IMR-90 (cell line): ENCODE results near the gene C3orf70. TPM values are rescaled to one million over a fixed set of nuclear protein-coding genes. Genes with fewer than 3 reads are reported as not detected.
A peak's percentile ranks its signal among the peaks of the same experiment; 100 is the strongest.

Experiments
- ATAC-seq: fragments of 200-7000 bp; cut with Tn5 transposase; 2 replicates; pipeline ENCODE4 v1.9.1; 2020; ENCODE audit warnings: low read depth, mild to moderate bottlenecking, moderate library complexity
- BruUV-seq: library from RNA; stranded (reverse); fragments of 400-500 nt; replicated peaks from 2 replicates; lab custom pipeline; 2021; lab: Mats Ljungman, UMichigan
- CTCF ChIA-PET: fragments of 300-600 bp; formaldehyde crosslinking; extraction: SDS; loops from one replicate; lab custom pipeline; 2021; ENCODE audit warnings: antibody characterized with exemption; lab: Yijun Ruan, JAX
- POLR2A ChIA-PET: fragments of 300-600 bp; sonication (Branson Sonifier 250); formaldehyde crosslinking; loops from one replicate; lab custom pipeline; 2022; ENCODE audit warnings: antibody characterized with exemption; ENCODE audit not compliant: unreplicated experiment; lab: Charles Lee
- DNase-seq: peaks from one replicate; pipeline ENCODE4 v3.0.0; 2013
- H2AFZ ChIP-seq: replicated peaks from 2 replicates; pipeline ENCODE3; 2013; ENCODE audit warnings: low read length, mild to moderate bottlenecking; ENCODE audit not compliant: poor library complexity
- H2AK5ac ChIP-seq: 2 replicates; pipeline ENCODE4 v1.6.1; 2013; ENCODE audit warnings: low read depth, low read length, inconsistent platforms
- H2AK9ac ChIP-seq: replicated peaks from 2 replicates; pipeline ENCODE3; 2013; ENCODE audit warnings: mild to moderate bottlenecking, low read depth, low read length, moderate library complexity; ENCODE audit not compliant: poor library complexity
- H2BK120ac ChIP-seq: 2 replicates; pipeline ENCODE4 v1.6.1; 2013; ENCODE audit warnings: low read depth, low read length, inconsistent platforms
- H2BK15ac ChIP-seq: 3 replicates; pipeline ENCODE4 v1.6.1; 2013; ENCODE audit warnings: low read depth, low read length, inconsistent platforms
- H2BK20ac ChIP-seq: 2 replicates; pipeline ENCODE4 v1.6.1; 2013; ENCODE audit warnings: low read depth, mild to moderate bottlenecking, inconsistent platforms, low read length, moderate library complexity
- H2BK5ac ChIP-seq: 2 replicates; pipeline ENCODE4 v1.6.1; 2013; ENCODE audit warnings: mild to moderate bottlenecking, low read depth, low read length, inconsistent platforms; ENCODE audit not compliant: poor library complexity, severe bottlenecking
- H3K14ac ChIP-seq: replicated peaks from 2 replicates; pipeline ENCODE4 v1.6.1; 2013; ENCODE audit warnings: low read depth, low read length, inconsistent platforms
- H3K18ac ChIP-seq: 2 replicates; pipeline ENCODE4 v1.6.1; 2013; ENCODE audit warnings: low read depth, low read length, control low read depth
- H3K23ac ChIP-seq: 2 replicates; pipeline ENCODE4 v1.6.1; 2013; ENCODE audit warnings: low read depth, low read length, inconsistent platforms
- H3K27ac ChIP-seq: 2 replicates; pipeline ENCODE4 v1.5.1; 2013; ENCODE audit warnings: mild to moderate bottlenecking, control low read depth, low read length; ENCODE audit not compliant: insufficient read depth
- H3K27me3 ChIP-seq: 2 replicates; pipeline ENCODE4 v1.6.1; 2013; ENCODE audit warnings: low read length; ENCODE audit not compliant: control insufficient read depth, insufficient read depth
- H3K36me3 ChIP-seq: 2 replicates; pipeline ENCODE4 v1.6.1; 2013; ENCODE audit warnings: low read length, mixed read lengths; ENCODE audit not compliant: control insufficient read depth, insufficient read depth
- H3K4ac ChIP-seq: 2 replicates; pipeline ENCODE4 v1.6.1; 2013; ENCODE audit warnings: low read depth, low read length, inconsistent platforms
- H3K4me1 ChIP-seq: 2 replicates; pipeline ENCODE4 v1.6.1; 2013; ENCODE audit warnings: low read length, mixed read lengths; ENCODE audit not compliant: control insufficient read depth, insufficient read depth
- H3K4me2 ChIP-seq: 2 replicates; pipeline ENCODE4 v1.6.1; 2013; ENCODE audit warnings: low read depth, mild to moderate bottlenecking, control low read depth, low read length, moderate library complexity
- H3K4me3 ChIP-seq: 2 replicates; pipeline ENCODE4 v1.5.1; 2013; ENCODE audit warnings: low read depth, mild to moderate bottlenecking, control low read depth, low read length, moderate library complexity; ENCODE audit not compliant: insufficient read depth
- H3K56ac ChIP-seq: 2 replicates; pipeline ENCODE4 v1.6.1; 2013; ENCODE audit warnings: low read length, inconsistent platforms; ENCODE audit not compliant: insufficient read depth; ENCODE audit errors: extremely low read depth
- H3K79me1 ChIP-seq, 2 experiments: 2 replicates each; pipeline ENCODE4 v1.6.1; 2013; ENCODE audit warnings: low read length in 2 of 2, inconsistent platforms in 1 of 2, low read depth in 1 of 2
- H3K9ac ChIP-seq: 2 replicates; pipeline ENCODE4 v1.6.1; 2013; ENCODE audit warnings: low read depth, low read length, control low read depth
- H3K9me1 ChIP-seq: 2 replicates; pipeline ENCODE4 v1.6.1; 2013; ENCODE audit warnings: low read length, inconsistent platforms; ENCODE audit not compliant: insufficient read depth
- H3K9me3 ChIP-seq: 2 replicates; pipeline ENCODE4 v1.6.1; 2013; ENCODE audit warnings: low read length; ENCODE audit not compliant: control insufficient read depth, insufficient read depth
- H4K20me1 ChIP-seq: 2 replicates; pipeline ENCODE4 v1.6.1; 2013; ENCODE audit warnings: low read length, inconsistent platforms; ENCODE audit not compliant: insufficient read depth
- H4K5ac ChIP-seq: 2 replicates; pipeline ENCODE4 v1.6.1; 2013; ENCODE audit warnings: mild to moderate bottlenecking, low read depth, low read length, control low read depth
- H4K8ac ChIP-seq, 2 experiments: 2 replicates each; pipeline ENCODE4 v1.6.1; 2013; ENCODE audit warnings: low read depth in 2 of 2, low read length in 2 of 2, control low read depth in 1 of 2, inconsistent platforms in 1 of 2
- H4K91ac ChIP-seq: 2 replicates; pipeline ENCODE4 v1.6.1; 2013; ENCODE audit warnings: low read depth, low read length, inconsistent platforms; ENCODE audit not compliant: insufficient read depth
- CEBPB ChIP-seq: IDR thresholded peaks from 2 replicates; pipeline ENCODE4 v1.6.1; 2012; ENCODE audit warnings: low read depth, low read length, improper control_type of control experiment
- CHD1 ChIP-seq: IDR thresholded peaks from 2 replicates; pipeline ENCODE4 v1.6.1; 2012; ENCODE audit warnings: low read depth, low read length, improper control_type of control experiment
- FOS ChIP-seq: fragments of 150-350 bp; IDR thresholded peaks from 2 replicates; pipeline ENCODE4 v1.6.1; 2016; ENCODE audit warnings: low read depth, low read length
- MAZ ChIP-seq: IDR thresholded peaks from 2 replicates; pipeline ENCODE4 v1.6.1; 2012; ENCODE audit warnings: low read depth, mild to moderate bottlenecking, low read length, improper control_type of control experiment, moderate library complexity, borderline replicate concordance
- WGBS, 2 experiments: methylation state at CpG; one replicate each; pipeline versions ENCODE4 v1.1.5 to v1.1.7; 2013; ENCODE audit warnings: missing lambda C conversion rate in 2 of 2; ENCODE audit not compliant: insufficient read length in 1 of 2; ENCODE audit errors: extremely low coverage in 2 of 2; 5-methylcytosine and 5-hydroxymethylcytosine counted together
- dilution Hi-C: fragments of 300-500 bp; cut with HindIII; formaldehyde crosslinking; loops from one replicate; pipeline ENCODE4 v1.14.3; 2018; ENCODE audit warnings: low sequenced_read_pairs; ENCODE audit not compliant: unreplicated experiment
- in situ Hi-C: fragments of 300-500 bp; cut with MboI; formaldehyde crosslinking; loops from 3 replicates; pipeline ENCODE4 v1.14.3; 2019; ENCODE audit warnings: low sequenced_read_pairs, inconsistent platforms, mixed read lengths
- intact Hi-C: fragments of 100-400 bp; cut with micrococcal nuclease; formaldehyde crosslinking; loops from 2 replicates; pipeline ENCODE4 v1.10.0; 2022
- polyA plus RNA-seq, 3 experiments: library from polyadenylated mRNA; depleted of rRNA; stranded (reverse); fragments of >200 nt; gene quantifications; 2 replicates each; pipeline ENCODE4 v1.2.3, GENCODE V29; 2012; ENCODE audit warnings: low replicate concordance in 1 of 3
- total RNA-seq: library from RNA; depleted of rRNA; stranded (reverse); fragments of >200 nt; gene quantifications from 2 replicates; pipeline ENCODE4 v1.2.3, GENCODE V29; 2012

Gene C3orf70
- total and polyA plus RNA-seq, 2 of the 4 experiments (the other 2 are of a cell fraction): 0.96 to 1.8 TPM

DNA sequence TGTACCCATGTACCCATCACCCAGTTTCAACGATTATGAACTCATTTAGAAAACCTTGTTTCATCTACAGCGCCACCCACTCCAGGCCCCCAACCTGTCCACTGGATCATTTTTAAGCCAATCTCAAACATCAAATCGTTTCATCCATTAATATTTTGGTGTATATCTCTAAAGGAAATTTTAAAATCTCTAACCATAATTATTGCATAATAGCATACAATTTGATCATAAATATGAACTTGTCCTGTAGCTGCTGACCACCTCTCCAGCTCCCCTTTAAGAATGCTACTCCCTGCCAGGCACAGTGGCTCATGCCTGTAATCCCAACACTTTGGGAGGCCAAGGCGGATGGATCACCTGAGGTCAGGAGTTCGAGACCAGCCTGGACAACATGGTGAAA, 2.8 kb upstream of the C3orf70 start:
- peaks cover 38% of the 10 kb centered on the region for H3K27me3 ChIP-seq
- no peak overlapping the region for H3K4me2 ChIP-seq
- in situ Hi-C loops: no loop called here
- CTCF ChIA-PET: no interaction called here
- H3K9ac ChIP-seq: no peak overlapping the region
- dilution Hi-C loops: no loop called here
- intact Hi-C loops: no loop called here
- DNase-seq (no peak), ATAC-seq (no peak)
- H4K91ac ChIP-seq: no peak overlapping the region
- H3K23ac ChIP-seq: no peak overlapping the region
- H2BK20ac ChIP-seq: no peak overlapping the region
- H3K4me1 ChIP-seq: no peaks in the 10 kb centered on the region; the same call in 1 of the 2 replicates
- H3K18ac ChIP-seq: no peak overlapping the region
- no peak overlapping the region for H3K4ac ChIP-seq
- POLR2A ChIA-PET: no interaction called here
- no peak overlapping the region for H4K8ac ChIP-seq
- no peak overlapping the region for H3K14ac ChIP-seq
- H2BK120ac ChIP-seq: no peak overlapping the region
- no peak overlapping the region for H2BK15ac ChIP-seq
- BruUV-seq: no TSS peak
- no peak overlapping the region for H2AFZ ChIP-seq
- H4K20me1 ChIP-seq: no peaks in the 10 kb centered on the region
- H3K27ac ChIP-seq: no peak overlapping the region
- no peak overlapping the region for H2BK5ac ChIP-seq
- peaks cover 5% of the 10 kb centered on the region for H3K9me1 ChIP-seq
- no peaks in the 10 kb centered on the region for H3K9me3 ChIP-seq
- H2AK5ac ChIP-seq: no peak overlapping the region
- no peak overlapping the region for H3K56ac ChIP-seq
- H2AK9ac ChIP-seq: no peak overlapping the region
- no peaks in the 10 kb centered on the region for H3K79me1 ChIP-seq
- no peak overlapping the region for H3K4me3 ChIP-seq
- no CpG with 5 or more reads among the region's 5 CpGs for WGBS, 2 experiments
- H3K36me3 ChIP-seq: no peaks in the 10 kb centered on the region
- TF ChIP-seq MAZ (no peak), FOS (no peak), CHD1 (no peak), CEBPB (peak; percentile 36; the same call in 1 of the 2 replicates)
- H4K5ac ChIP-seq: no peak overlapping the region
